ENCODE results near the gene FAM13C.

DNA sequence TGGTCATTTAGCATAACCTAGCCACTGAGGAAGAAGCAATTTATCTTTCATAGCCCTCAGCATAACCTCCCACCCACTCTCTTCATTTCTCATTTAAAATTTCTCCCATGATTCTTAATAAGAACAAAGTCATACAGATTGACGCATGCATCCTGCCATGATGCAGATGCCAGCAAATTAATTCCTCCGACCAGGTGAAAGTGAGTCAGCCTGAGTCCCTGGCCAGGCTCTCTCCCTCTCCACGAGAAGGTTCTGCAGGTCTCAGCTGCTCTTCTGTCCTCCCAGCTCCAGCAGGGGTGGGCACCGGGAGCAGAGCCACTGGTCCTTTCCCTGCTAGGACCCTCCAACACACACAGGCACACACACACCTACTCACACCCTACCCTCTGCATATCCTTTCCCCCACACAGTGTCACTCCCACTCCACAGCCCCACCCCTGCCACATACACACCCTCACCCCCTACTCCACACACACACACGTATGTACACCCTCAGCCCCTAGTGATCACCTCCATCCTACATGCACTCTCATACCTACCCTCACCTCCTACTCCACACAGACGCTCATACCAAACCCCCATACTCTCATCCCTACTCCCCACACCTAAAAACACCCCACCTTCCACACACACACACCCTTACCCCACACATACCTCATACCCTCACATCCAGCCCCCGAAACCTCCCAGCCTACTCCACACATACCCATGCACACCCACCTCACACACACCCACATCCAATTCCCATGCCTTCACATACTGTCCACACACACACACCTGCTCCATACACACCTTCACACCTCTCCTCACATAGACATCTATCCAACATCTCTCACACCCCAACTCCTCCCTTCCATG lies 78.0 kb downstream of the FAM13C start:
- TF ChIP-seq ARNTL (CRISPR knock-in tag; IDR thresholded peaks at IDR 0.05; ENCODE audit: borderline replicate concordance, low read depth) (no peak), ISL1 (CRISPR knock-in tag; IDR thresholded peaks at IDR 0.05) (no peak), ZNF70 (CRISPR knock-in tag; IDR thresholded peaks at IDR 0.05) (no peak), PATZ1 (CRISPR knock-in tag; IDR thresholded peaks at IDR 0.05; ENCODE audit: borderline replicate concordance) (no peak), SNAI2 (CRISPR knock-in tag; IDR thresholded peaks at IDR 0.05) (no peak), ZFP30 (CRISPR knock-in tag; IDR thresholded peaks at IDR 0.05) (no peak), PPARA (CRISPR knock-in tag; IDR thresholded peaks at IDR 0.05; ENCODE audit: borderline replicate concordance) (no peak), TCF4 (CRISPR knock-in tag; IDR thresholded peaks at IDR 0.05; ENCODE audit: borderline replicate concordance) (no peak), GLIS3 (CRISPR knock-in tag; IDR thresholded peaks at IDR 0.05) (no peak)
